GM21723 (cell line): ENCODE data around the gene RNMT.
A peak's percentile ranks its signal among the peaks of the same experiment; 100 is the strongest.
"Not testable (repeated sequence)": the region's sequence is repeated elsewhere in the genome, so short reads cannot be mapped to it uniquely, and the experiment has no call there.

Experiments used
- ATAC-seq: cut with Tn5 transposase; IDR thresholded peaks from one replicate; pipeline ENCODE4 v1.9.1; 2021; ENCODE audit warnings: mild to moderate bottlenecking, moderate library complexity; ENCODE audit not compliant: unreplicated experiment

RNMT gene

DNA sequence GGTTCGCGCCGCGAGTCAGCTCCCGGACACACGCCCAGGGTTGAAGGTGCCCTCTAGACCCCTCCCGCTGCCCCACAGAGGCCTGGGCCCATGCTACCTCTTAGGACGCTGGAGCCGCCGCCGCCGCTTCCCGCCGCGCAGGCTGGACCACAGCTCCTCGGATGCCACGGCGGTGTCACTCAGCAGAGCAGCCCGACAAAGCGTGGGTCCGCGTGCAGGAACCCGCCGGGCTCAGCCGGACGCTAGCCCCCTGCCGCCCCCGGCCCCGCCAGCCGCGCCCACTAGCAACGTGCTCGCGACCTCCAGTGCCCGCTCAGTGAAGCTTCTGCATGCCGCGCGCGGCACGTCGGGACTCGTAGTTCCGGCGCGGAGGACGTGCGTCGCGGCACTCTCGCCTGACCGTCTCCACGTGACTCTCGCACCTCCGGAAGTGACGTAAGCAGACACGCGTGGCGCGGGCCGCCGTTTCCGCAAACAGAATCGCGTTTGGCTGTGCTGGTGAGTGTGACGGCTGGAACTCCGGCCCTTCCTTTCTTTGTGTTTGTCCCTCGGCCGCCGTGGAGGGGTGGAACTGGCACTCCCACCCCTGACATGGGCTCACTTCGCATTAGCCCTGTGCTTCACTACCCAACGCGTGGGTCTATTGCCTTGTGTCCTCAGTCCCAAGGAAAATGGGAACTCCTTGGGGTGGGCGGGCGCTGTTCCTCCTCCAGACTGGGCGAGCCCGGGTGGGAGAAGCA, at the start of gene RNMT, which contains the start of gene FAM210A:
TSS of gene RNMT (plus strand) at position 442 of the 740 bp plus-strand sequence. CDS start 4,845 bp downstream, outside the sequence.
TSS of gene FAM210A (minus strand) at position 327 of the 740 bp plus-strand sequence. CDS start 44,481 bp downstream, outside the sequence.
- ATAC-seq, result peak; percentile 93

DNA sequence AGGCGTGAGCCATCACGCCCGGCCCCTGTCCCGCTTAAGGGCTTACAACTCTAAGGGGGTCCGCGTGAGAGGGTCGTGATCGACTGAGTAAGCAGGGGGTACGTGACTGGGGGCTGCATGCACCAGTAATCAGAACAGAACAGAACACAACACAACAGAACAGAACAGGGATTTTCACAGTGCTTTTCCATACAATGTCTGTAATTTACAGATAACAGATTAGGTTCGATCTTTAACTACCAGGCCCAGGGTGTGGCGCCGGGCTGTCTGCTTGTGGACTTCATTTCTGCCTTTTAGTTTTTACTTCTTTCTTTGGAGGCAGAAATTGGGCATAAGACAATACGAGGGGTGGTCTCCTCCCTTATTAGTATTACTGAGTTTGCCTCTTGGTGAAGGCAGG, 49.1 kb upstream of the RNMT start:
- not testable (repeated sequence) for ATAC-seq

DNA sequence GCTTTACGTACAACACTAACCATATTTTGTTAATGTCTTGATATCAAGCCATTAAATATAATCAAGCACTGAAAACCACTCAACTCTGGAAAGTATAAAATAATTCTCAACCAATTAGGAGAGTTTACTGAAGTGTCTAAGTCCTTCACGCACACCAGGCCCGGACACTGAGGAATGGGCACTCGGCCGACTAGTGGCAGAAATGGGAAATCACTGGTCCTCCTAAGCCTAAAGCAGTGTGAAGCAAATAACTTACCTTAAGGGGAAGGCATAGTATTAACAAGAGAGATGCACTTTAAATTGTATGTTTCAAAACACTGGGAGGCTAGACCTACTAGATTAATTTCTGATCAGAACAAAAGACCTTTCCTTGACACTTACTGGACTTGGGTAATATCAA, 45.9 kb upstream of the RNMT start:
- peak; percentile 59 for ATAC-seq

DNA sequence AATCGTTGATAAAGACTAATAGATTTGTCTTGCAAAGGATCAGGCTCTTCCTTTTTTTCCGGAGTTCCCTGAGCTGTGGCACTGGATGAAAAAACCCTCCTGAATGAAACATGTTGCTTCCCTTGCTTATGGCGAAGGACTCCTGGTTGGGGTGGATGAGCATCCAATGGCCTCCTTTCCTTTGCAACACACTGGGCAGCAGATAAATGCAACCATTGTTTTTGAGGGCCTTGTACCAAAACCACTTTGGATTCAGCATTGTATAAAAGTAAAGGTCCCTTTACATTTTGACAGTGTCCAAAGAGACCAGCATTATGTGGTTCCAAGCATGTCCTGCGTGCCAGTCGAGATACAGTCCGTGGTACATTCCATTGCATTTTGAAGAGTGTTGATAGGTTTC, 44.8 kb upstream of the RNMT start:
- ATAC-seq, result no peak

DNA sequence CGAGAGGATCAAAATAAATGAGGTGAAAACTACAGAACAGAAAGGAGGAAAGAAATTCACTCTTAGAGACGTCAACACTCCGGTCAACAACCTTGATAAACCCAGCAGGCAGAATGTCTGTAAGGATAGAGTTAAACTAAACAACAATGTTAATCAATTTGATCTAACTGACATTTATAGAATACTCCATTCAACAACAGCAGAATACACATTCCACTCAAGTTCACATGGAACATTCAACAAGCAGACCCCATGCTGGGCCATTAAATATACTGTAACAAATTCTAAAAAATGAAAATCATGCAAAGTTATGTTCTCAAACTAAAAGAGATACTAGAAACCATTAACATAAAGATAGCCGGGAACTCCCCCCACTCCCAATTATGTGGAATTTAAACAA, 41.9 kb upstream of the RNMT start:
- no peak for ATAC-seq

- ATAC-seq, result no peak
Measured at GRCh38 chr18:13688191-13689136, 38.0 kb upstream of the RNMT start.

DNA sequence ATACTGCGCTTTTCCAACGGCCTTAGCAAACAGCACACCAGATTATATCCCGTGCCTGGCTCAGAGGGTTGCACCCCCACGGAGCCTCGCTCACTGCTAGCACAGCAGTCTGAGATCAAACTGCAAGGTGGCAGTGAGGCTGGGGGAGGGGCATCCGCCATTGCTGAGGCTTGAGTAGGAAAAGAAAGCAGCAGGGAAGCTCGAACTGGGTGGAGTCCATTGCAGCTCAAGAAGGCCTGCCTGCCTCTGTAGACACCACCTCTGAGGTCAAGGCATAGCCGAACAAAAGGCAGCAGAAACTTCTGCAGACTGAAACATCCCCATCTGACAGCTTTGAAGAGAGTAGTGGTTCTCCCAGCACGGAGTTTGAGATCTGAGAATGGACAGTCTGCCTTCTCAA, 36.4 kb upstream of the RNMT start:
- ATAC-seq, result not testable (repeated sequence)

- not testable (repeated sequence) for ATAC-seq
Measured at GRCh38 chr18:13695337-13695736, 31.1 kb upstream of the RNMT start.

GRCh38 chr18:13696961-13697360, 29.5 kb upstream of the RNMT start:
- ATAC-seq, result no peak

GRCh38 chr18:13700153-13700552, 26.3 kb upstream of the RNMT start:
- ATAC-seq, result no peak

- ATAC-seq, result no peak
Measured at GRCh38 chr18:13703899-13704298, 22.6 kb upstream of the RNMT start.

DNA sequence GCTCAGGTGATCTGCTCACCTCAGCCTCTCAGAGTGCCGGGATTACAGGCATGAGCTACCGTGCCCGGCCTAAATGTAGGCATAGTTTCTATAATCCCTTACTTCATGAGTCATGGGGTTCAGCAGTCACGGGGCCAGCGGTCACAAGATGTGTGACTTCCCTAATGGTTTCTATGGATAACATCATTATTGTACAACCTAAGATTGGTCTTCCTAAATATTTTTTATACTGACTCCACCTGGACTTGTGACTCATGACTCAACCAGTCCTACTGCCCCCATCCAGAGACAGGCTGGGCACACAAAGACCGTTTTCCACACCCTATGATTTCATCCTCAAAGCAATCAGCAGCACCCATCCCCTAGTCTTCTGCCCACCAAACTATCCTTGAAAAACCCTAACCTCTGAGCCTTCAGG, 16.1 kb upstream of the RNMT start:
- no peak for ATAC-seq

- no peak for ATAC-seq
Measured at GRCh38 chr18:13712400-13713131, 13.9 kb upstream of the RNMT start.

GRCh38 chr18:13713455-13714055, 12.9 kb upstream of the RNMT start:
- no peak for ATAC-seq

DNA sequence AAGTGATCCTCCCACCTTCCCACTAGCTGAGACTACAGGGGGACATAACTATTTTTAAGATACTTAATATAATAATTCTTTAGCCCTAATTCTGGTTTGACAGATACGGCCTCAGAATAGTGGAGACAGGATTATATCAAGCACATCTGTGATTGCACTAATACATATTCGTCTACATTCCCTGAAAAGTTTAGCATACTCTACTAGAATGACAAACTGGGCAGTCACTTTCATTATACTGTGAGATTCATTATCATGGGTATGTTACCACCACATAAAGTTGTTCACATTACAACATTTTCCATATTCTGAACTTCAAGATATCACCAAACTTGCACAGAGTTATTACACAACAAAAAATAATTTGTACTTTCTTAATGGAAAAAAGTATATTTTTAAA, 11.1 kb upstream of the RNMT start:
- no peak for ATAC-seq

DNA sequence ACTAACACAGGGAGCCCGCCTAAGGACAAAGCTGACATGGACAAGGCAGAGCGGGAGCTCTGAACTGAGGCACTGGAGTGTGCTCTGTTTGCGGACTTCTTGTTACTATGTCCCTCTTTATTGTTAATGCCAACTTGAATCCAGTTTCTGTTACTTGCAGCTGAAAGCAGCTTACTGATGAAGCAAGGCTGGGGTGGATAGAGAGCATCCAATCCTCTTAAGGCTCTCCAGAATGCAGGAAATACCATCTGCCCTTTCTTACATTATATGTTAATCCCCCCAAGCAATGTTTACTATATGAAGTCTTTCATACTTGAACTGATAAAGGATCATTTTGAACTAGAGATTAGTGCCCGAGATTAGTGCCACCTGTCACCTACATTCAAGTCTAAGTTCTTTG, 9.6 kb upstream of the RNMT start:
- no peak for ATAC-seq

DNA sequence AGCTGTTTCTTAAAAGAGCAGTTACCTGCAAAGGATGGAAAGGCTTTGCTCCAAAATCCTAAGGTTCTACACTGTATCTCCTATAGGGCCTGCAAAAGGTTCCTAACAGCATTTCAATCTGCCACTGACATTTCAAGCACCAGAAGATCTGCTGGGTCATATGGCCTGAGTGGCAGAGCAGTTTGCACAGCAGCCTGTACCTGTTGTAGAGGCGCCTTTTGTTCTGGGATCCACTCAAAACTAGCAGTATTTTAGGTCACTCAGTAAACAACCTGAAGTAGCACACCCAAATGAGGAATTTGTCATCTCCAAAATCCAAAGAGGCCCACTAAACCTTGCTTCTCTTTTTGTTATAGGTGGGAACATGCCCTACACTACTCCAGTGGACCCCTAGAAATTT, 6.3 kb upstream of the RNMT start:
- ATAC-seq, result no peak

DNA sequence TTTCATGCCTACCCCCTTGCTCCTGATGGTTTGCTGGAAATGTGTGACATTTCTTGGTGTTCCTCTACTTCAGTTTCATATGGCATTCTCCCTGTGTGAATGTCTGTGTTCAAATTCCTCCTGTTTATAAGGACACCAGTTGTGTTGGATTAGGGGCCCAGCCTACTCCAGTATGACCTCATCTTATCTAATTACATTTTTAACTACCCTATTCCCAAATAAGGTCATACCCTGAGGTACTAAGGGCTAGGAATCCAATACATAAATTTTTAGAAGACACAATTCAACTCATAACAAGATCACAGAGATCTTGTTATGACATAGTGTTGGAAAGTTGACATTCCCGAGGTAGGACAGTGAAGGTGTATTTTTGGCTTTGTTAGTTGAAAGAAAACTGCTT, 5.6 kb upstream of the RNMT start:
- ATAC-seq, result no peak

GRCh38 chr18:13725566-13726231, 774 bp upstream of the RNMT start:
- ATAC-seq, result peak; percentile 1

DNA sequence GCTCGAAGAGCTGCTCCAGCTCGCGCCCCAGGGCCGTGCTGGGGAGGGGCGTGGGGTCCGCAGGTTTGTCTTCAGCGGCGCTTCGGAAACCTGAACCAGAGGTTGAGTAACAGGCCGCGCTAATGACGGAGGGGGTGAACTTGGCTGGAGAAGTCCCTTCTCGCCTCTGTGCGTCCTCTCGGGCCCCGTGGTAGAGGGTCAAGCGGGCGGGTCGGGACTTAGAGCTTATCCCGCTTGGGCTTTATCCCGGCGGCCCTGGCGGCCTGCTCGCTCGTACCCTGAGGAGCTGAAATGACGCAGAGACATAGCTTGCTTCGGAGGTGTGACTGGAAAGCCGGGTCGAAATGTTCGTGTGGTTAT, 479 bp downstream of the RNMT start:
- peak; percentile 17 for ATAC-seq
